H1 (cell line): ENCODE data around the gene SRRM2. TPM values are rescaled to one million over a fixed set of nuclear protein-coding genes. Genes with fewer than 3 reads are reported as not detected.

Experiments used
- CTCF ChIA-PET: fragments of 300-600 bp; sonication (Branson Sonifier 250); formaldehyde crosslinking; loops from one replicate; lab custom pipeline; 2021; ENCODE audit not compliant: partially characterized antibody; lab: Charles Lee
- POLR2A ChIA-PET: fragments of 300-600 bp; sonication (Branson Sonifier 250); formaldehyde crosslinking; loops from one replicate; lab custom pipeline; 2021; ENCODE audit warnings: inconsistent platforms; ENCODE audit not compliant: partially characterized antibody; lab: Charles Lee
- DNase-seq, 2 experiments: peaks; one replicate each; pipeline versions ENCODE4 v3.0.0 to v3.0.0-alpha.2; 2010 to 2022; ENCODE audit warnings: low spot score in 2 of 2, low read depth in 1 of 2, mixed read lengths in 1 of 2
- FAIRE-seq: peaks from 2 replicates; lab custom pipeline; 2011; peaks lifted over from hg19 to GRCh38; lab: Jason Lieb, UNC
- H2AFZ ChIP-seq: 2 replicates; pipeline ENCODE4 v1.8.1; 2012; ENCODE audit warnings: low read length, inconsistent platforms
- H2AK5ac ChIP-seq: 2 replicates; pipeline ENCODE4 v1.6.1; 2013; ENCODE audit warnings: low read depth, low read length
- H2BK120ac ChIP-seq: replicated peaks from 2 replicates; pipeline ENCODE3; 2013; ENCODE audit warnings: low read depth, low read length, inconsistent platforms
- H2BK12ac ChIP-seq: 2 replicates; pipeline ENCODE4 v1.6.1; 2013; ENCODE audit warnings: low read depth, low read length
- H2BK15ac ChIP-seq: 2 replicates; pipeline ENCODE4 v1.6.1; 2013; ENCODE audit warnings: low read length
- H2BK20ac ChIP-seq: 2 replicates; pipeline ENCODE4 v1.6.1; 2013; ENCODE audit warnings: low read length
- H2BK5ac ChIP-seq: 2 replicates; pipeline ENCODE4 v1.6.1; 2013; ENCODE audit warnings: low read depth, low read length
- H3K14ac ChIP-seq: 2 replicates; pipeline ENCODE4 v1.6.1; 2013; ENCODE audit warnings: inconsistent platforms; ENCODE audit not compliant: insufficient read length
- H3K18ac ChIP-seq: 2 replicates; pipeline ENCODE4 v1.6.1; 2013; ENCODE audit warnings: low read length; ENCODE audit errors: extremely low read depth
- H3K23ac ChIP-seq: 2 replicates; pipeline ENCODE4 v1.6.1; 2013; ENCODE audit warnings: inconsistent platforms; ENCODE audit not compliant: insufficient read length
- H3K23me2 ChIP-seq: 2 replicates; pipeline ENCODE4 v1.6.1; 2013; ENCODE audit warnings: low read depth, low read length
- H3K27ac ChIP-seq: 2 replicates; pipeline ENCODE4 v1.6.1; 2011; ENCODE audit warnings: low read depth, low read length, inconsistent platforms
- H3K27me3 ChIP-seq, 4 experiments: replicated peaks in 1 of 4; 1 replicate in 1 of 4; 2 replicates in 3 of 4; pipeline versions ENCODE4 v1.6.1 to v1.8.1; 2011 to 2013; ENCODE audit warnings: low read length in 3 of 4, mild to moderate bottlenecking in 3 of 4, inconsistent platforms in 2 of 4, mixed read lengths in 2 of 4, moderate library complexity in 1 of 4; ENCODE audit not compliant: control insufficient read depth in 3 of 4, insufficient read depth in 3 of 4; ENCODE audit errors: extremely low read depth in 1 of 4
- H3K36me3 ChIP-seq, 4 experiments: 2 replicates each; pipeline versions ENCODE4 v1.6.1 to v1.8.1; 2011 to 2013; ENCODE audit warnings: mild to moderate bottlenecking in 4 of 4, low read length in 3 of 4, moderate library complexity in 2 of 4, control low read depth in 1 of 4, inconsistent platforms in 1 of 4; ENCODE audit not compliant: insufficient read depth in 4 of 4, control insufficient read depth in 2 of 4
- H3K4ac ChIP-seq: replicated peaks from 2 replicates; pipeline ENCODE3; 2013; ENCODE audit warnings: low read length, low read depth, mixed read lengths, inconsistent platforms; ENCODE audit not compliant: insufficient read length
- H3K4me1 ChIP-seq, 4 experiments: replicated peaks in 1 of 4; 1 replicate in 1 of 4; 2 replicates in 3 of 4; pipeline versions ENCODE4 v1.6.1 to v1.8.1; 2011 to 2013; ENCODE audit warnings: low read length in 3 of 4, inconsistent platforms in 2 of 4, mixed read lengths in 1 of 4; ENCODE audit not compliant: insufficient read depth in 4 of 4, control insufficient read depth in 3 of 4
- H3K4me2 ChIP-seq, 2 experiments: 2 replicates each; pipeline versions ENCODE4 v1.6.1 to v1.8.1; 2011 to 2013; ENCODE audit warnings: low read depth in 2 of 2, low read length in 2 of 2, control low read depth in 1 of 2, inconsistent platforms in 1 of 2, mild to moderate bottlenecking in 1 of 2; ENCODE audit not compliant: insufficient read depth in 1 of 2
- H3K4me3 ChIP-seq, 4 experiments: fragments of 200-600, 300-600 bp in 1 of 4; sonication (generic), shearing (Covaris generic), sonication (Bioruptor Twin) in 1 of 4; 2 replicates each; pipeline versions ENCODE4 v1.5.1 to v1.8.1; 2011 to 2016; ENCODE audit warnings: low read length in 4 of 4, low read depth in 3 of 4, control low read depth in 2 of 4, inconsistent platforms in 2 of 4, mild to moderate bottlenecking in 2 of 4, mixed read lengths in 1 of 4, moderate library complexity in 1 of 4; ENCODE audit not compliant: insufficient read depth in 2 of 4; ENCODE audit errors: extremely low read depth in 1 of 4
- H3K56ac ChIP-seq: replicated peaks from 2 replicates; pipeline ENCODE3; 2013; ENCODE audit warnings: low read depth, mild to moderate bottlenecking, mixed read lengths, low read length, inconsistent platforms; ENCODE audit not compliant: insufficient read length
- H3K79me1 ChIP-seq: 2 replicates; pipeline ENCODE4 v1.6.1; 2013; ENCODE audit warnings: low read depth, low read length, control low read depth
- H3K79me2 ChIP-seq, 2 experiments: 2 replicates each; pipeline versions ENCODE4 v1.6.1 to v1.8.1; 2012 to 2013; ENCODE audit warnings: low read length in 2 of 2, mild to moderate bottlenecking in 2 of 2, inconsistent platforms in 1 of 2; ENCODE audit not compliant: insufficient read depth in 2 of 2, control insufficient read depth in 1 of 2
- H3K9ac ChIP-seq, 4 experiments: replicated peaks in 1 of 4; 1 replicate in 1 of 4; 2 replicates in 3 of 4; pipeline versions ENCODE4 v1.6.1 to v1.8.1; 2011 to 2013; ENCODE audit warnings: low read depth in 3 of 4, low read length in 3 of 4, control low read depth in 2 of 4, mild to moderate bottlenecking in 2 of 4, moderate library complexity in 2 of 4, inconsistent platforms in 1 of 4; ENCODE audit errors: extremely low read depth in 1 of 4
- H3K9me3 ChIP-seq, 2 experiments: 2 replicates each; pipeline versions ENCODE4 v1.6.1 to v1.8.1; 2012 to 2013; ENCODE audit warnings: mild to moderate bottlenecking in 2 of 2, moderate library complexity in 2 of 2, control low read depth in 1 of 2, inconsistent platforms in 1 of 2, low read depth in 1 of 2, low read length in 1 of 2, mixed read lengths in 1 of 2; ENCODE audit not compliant: insufficient read depth in 2 of 2
- H4K20me1 ChIP-seq, 2 experiments: replicated peaks in 1 of 2; 2 replicates each; pipeline versions ENCODE3 to v1.8.1; 2011 to 2013; ENCODE audit warnings: inconsistent platforms in 2 of 2, low read length in 2 of 2, mild to moderate bottlenecking in 1 of 2; ENCODE audit not compliant: insufficient read depth in 2 of 2, control insufficient read depth in 1 of 2
- H4K5ac ChIP-seq: 2 replicates; pipeline ENCODE4 v1.6.1; 2013; ENCODE audit warnings: low read length, low read depth, mixed read lengths, inconsistent platforms; ENCODE audit not compliant: insufficient read length
- H4K8ac ChIP-seq: 2 replicates; pipeline ENCODE4 v1.8.0; 2013; ENCODE audit warnings: mild to moderate bottlenecking, moderate library complexity, low read length, inconsistent platforms; ENCODE audit not compliant: insufficient read depth; ENCODE audit errors: extremely low read depth
- H4K91ac ChIP-seq: replicated peaks from 2 replicates; pipeline ENCODE3; 2013; ENCODE audit warnings: low read length, mixed read lengths, inconsistent platforms; ENCODE audit not compliant: insufficient read length
- ASH2L ChIP-seq: fragments of 200-600, 300-600 bp; sonication (generic); IDR thresholded peaks from one replicate; pipeline ENCODE4 v1.7.1; 2017; ENCODE audit warnings: low read length
- BRCA1 ChIP-seq: IDR thresholded peaks from 2 replicates; pipeline ENCODE4 v1.6.1; 2012; ENCODE audit warnings: low read depth, low read length, improper control_type of control experiment
- EGR1 ChIP-seq: IDR thresholded peaks from 2 replicates; pipeline ENCODE4 v1.6.1; 2011; ENCODE audit warnings: low read depth, low read length, borderline replicate concordance
- HDAC6 ChIP-seq: IDR thresholded peaks from one replicate; pipeline ENCODE4 v1.7.1; 2012; ENCODE audit warnings: low read depth, mild to moderate bottlenecking, inconsistent platforms, low read length, moderate library complexity
- KDM5A ChIP-seq: fragments of 200-600 bp; IDR thresholded peaks from 2 replicates; pipeline ENCODE4 v1.7.1; 2012; ENCODE audit warnings: mild to moderate bottlenecking, low read length, inconsistent platforms, mixed read lengths
- NANOG ChIP-seq: IDR thresholded peaks from 2 replicates; pipeline ENCODE4 v1.6.1; 2011; ENCODE audit warnings: low read length, low read depth, mild to moderate bottlenecking, inconsistent platforms; ENCODE audit not compliant: insufficient read depth, poor library complexity, severe bottlenecking
- POU5F1 ChIP-seq: IDR thresholded peaks from 2 replicates; pipeline ENCODE4 v1.6.1; 2011; ENCODE audit warnings: low read depth, mild to moderate bottlenecking, low read length, moderate library complexity
- SRF ChIP-seq: IDR thresholded peaks from 2 replicates; pipeline ENCODE4 v1.6.1; 2011; ENCODE audit warnings: mild to moderate bottlenecking, low read depth, low read length, moderate library complexity
- TAF1 ChIP-seq: IDR thresholded peaks from 2 replicates; pipeline ENCODE4 v1.6.1; 2011; ENCODE audit warnings: mild to moderate bottlenecking, low read depth, low read length
- WGBS, 2 experiments: shearing (Covaris generic) in 1 of 2; methylation state at CpG; one replicate each; pipeline versions ENCODE4 v1.1.6 to v1.1.7; 2013 to 2015; ENCODE audit warnings: low lambda C conversion rate in 2 of 2, mixed read lengths in 2 of 2, inconsistent platforms in 1 of 2, low coverage in 1 of 2, missing lambda C conversion rate in 1 of 2; ENCODE audit not compliant: insufficient replicate concordance in 2 of 2, insufficient coverage in 1 of 2, insufficient read length in 1 of 2; ENCODE audit errors: extremely low coverage in 1 of 2, missing lambda C conversion rate in 1 of 2; 5-methylcytosine and 5-hydroxymethylcytosine counted together
- polyA plus RNA-seq, 7 experiments: library from polyadenylated mRNA; depleted of rRNA in 3 of 7; stranded (reverse) in 5 of 7; unstranded in 2 of 7; fragments of >200 nt in 5 of 7; fragments of 200-250 nt in 2 of 7; gene quantifications; 1 replicate in 5 of 7; 2 replicates in 1 of 7; 4 replicates in 1 of 7; pipeline versions ENCODE4 v1.2.1 to v1.2.3, GENCODE V29; 2011 to 2013; ENCODE audit warnings: missing spikeins in 2 of 7, mixed read lengths in 2 of 7
- total RNA-seq: library from RNA; stranded (reverse); fragmentation: NEBNext Ultra II Directional; extraction: Animal tissue kit (Norgen Biotek cat#: 25700); gene quantifications from 2 replicates; pipeline ENCODE4 v1.2.1, GENCODE V29; 2021

Gene SRRM2
- total and polyA plus RNA-seq, 2 of the 8 experiments (the other 6 are each of a cell fraction or from before 2014, with no cell fraction given), result 300 to 579 TPM

GRCh38 chr16:2707368-2708289 lies 44.8 kb upstream of the SRRM2 start:
- Histone ChIP-seq H3K4me2 (no peak overlapping the region), H3K79me1 (no peaks in the 10 kb centered on the region), H2AK5ac (no peak overlapping the region), H3K4me1 (no peaks in the 10 kb centered on the region), H3K56ac (no peak overlapping the region), H2BK5ac (no peak overlapping the region), H3K23me2 (peaks cover 2% of the 10 kb centered on the region; the same call in 1 of the 2 replicates), H3K79me2 (no peaks in the 10 kb centered on the region), H3K27me3 (no peaks in the 10 kb centered on the region), H2BK12ac (no peak overlapping the region), H3K4ac (no peak overlapping the region), H3K18ac (no peak overlapping the region), H2BK15ac (no peak overlapping the region), H2BK120ac (no peak overlapping the region), H2AFZ (no peak overlapping the region), H3K36me3 (peaks cover 4 to 20% (median 11%) of the 10 kb centered on the region in 4 experiments; a peak in 5 of 8 replicates), H4K91ac (no peak overlapping the region), H3K27ac (no peak overlapping the region), H3K4me3 (no peak overlapping the region), H3K23ac (no peak overlapping the region), H4K20me1 (peaks cover 4 to 23% of the 10 kb centered on the region in 2 experiments), H4K8ac (no peak overlapping the region), H4K5ac (no peak overlapping the region), H3K9me3 (no peaks in the 10 kb centered on the region)
- 91% methylated on average over 47 of the region's 51 CpGs; no CpG with 5 or more reads in 1 of the 2 experiments for WGBS, 2 experiments
- no peak for FAIRE-seq
- ChIA-PET CTCF (interaction anchor here (0.6 to 1.8 kb wide), 2 partner anchors 8 to 356 kb away, joined by 3 read pairs; no protein-coding TSS in a partner anchor), POLR2A (interaction anchor here (0.8 to 3.4 kb wide), 4 partner anchors 9 to 61 kb away, joined by 3 to 9 read pairs (median 6); partner anchors contain the start of gene PRSS27)
- TF ChIP-seq TAF1, result no peak
- TF ChIP-seq ASH2L, result no peak
- no peak for TF ChIP-seq KDM5A
- TF ChIP-seq HDAC6, result no peak
- no peak for TF ChIP-seq EGR1
- TF ChIP-seq BRCA1, result no peak
- TF ChIP-seq NANOG, result no peak
- TF ChIP-seq SRF, result no peak
- no peak for TF ChIP-seq POU5F1
- TF ChIP-seq, all 59 proteins: peak for 0
- Histone ChIP-seq H3K14ac (no peak overlapping the region), H2BK20ac (no peak overlapping the region), H3K9ac (no peak overlapping the region)
- no peak for DNase-seq
